Muscle of back (tissue), 11 donors: ENCODE measurements around the gene NSD2. TPM values are rescaled to one million over a fixed set of nuclear protein-coding genes. Genes with fewer than 3 reads are reported as not detected.
"Not testable (repeated sequence)": the region's sequence is repeated elsewhere in the genome, so short reads cannot be mapped to it uniquely, and the experiment has no call there.

Experiments used
- DNase-seq, 3 donors: peaks; one replicate each; pipeline versions ENCODE4 v3.0.0 to v3.0.0-alpha.2; 2013
- polyA plus RNA-seq, 10 donors: library from polyadenylated mRNA; unstranded; fragments of 120-200 nt; gene quantifications; one replicate each; pipeline ENCODE4 v1.2.1, GENCODE V29; 2013; ENCODE audit not compliant: insufficient read length in 10 of 10

The NSD2 gene
- polyA plus RNA-seq, 10 donors: 37.1 to 61.6 (median 49.4) TPM

DNA sequence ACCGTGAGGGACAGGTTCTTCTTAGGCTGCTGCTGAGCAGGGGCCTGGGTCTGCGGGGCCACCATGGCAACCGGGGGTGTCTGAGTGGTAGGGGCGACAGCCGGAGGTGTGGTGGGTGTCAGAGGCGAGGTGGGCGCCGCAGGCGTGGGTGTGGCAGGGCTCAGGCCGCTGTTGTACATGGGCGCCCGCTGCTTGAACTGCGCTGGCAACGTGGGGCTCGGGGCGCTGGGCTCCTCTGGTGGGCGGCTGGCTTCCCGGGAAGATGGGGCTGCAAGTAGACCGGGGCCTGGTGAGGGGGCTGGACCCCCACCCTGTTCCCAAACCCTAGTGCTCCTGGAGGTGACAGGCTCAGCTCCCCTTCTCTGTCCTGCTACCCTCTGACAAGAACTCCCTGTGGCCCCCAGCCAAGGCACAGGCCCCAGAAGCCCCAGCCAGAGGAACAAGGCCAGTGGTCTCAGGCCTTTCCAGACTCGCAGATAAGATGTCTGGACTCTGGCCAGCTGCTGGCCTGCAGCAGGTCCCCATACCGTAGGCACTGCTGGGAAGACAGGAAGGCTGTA, 112.7 kb downstream of the NSD2 start:
- no peak for DNase-seq

DNA sequence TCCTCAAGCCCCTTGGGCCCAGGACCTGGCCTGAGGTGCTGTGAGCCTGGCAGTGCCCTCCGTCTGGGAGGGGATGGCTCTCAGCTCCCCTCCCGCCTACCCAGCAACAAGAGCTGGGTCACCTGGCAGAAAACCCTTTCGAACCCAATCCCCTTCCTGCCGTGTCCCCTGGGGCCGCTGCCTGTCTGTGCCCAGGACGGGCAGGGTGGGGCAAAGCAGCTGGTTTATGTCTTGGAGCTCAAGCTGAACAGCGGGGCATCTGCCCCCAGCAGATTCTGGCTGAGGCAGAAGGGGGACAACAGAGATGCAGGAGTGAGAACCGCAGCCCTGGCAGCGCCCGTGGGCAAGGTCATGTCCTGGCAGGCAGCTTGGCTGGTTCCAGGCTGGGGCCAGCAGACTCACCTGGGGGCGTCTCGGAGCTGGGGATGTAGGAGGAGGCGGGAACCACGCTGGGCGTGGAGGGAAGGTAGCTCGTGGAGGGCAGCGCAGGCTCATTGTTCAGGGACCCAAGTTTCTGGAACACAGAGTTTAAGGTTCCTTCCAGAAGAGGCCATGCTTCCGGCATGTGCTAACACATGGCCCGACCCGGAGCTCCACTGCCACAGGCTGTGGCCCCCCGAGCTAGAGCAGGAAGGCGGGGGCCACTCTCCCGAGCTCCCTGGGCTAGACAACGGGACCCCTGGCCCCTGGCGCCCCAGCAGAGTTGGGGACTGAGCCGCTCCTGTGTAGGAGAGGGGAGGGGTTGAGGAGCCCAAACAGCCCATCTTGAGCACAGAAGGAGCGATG, 113.4 kb downstream of the NSD2 start:
- DNase-seq: no peak

DNA sequence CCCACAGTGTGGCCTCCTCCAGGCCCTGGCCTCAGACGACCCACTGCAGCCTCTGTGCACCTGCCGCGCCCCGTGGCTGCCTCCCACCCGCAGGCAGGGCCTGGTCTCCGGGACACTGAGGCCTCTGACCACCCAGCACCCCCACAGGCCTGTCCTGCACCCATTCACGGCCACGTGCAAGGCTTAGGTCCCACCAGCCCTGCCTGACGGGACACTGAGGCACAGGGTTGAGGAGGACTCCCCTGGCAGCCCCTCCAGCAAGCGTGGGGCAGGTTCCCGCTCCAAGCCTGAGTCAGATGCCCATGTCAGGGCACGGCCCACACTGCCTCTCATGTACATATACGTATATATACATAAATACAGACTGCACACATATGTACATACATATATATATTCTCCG, 114.1 kb downstream of the NSD2 start:
- DNase-seq: no peak

- DNase-seq: no peak
Measured at GRCh38 chr4:1985780-1986577, 114.8 kb downstream of the NSD2 start.

DNA sequence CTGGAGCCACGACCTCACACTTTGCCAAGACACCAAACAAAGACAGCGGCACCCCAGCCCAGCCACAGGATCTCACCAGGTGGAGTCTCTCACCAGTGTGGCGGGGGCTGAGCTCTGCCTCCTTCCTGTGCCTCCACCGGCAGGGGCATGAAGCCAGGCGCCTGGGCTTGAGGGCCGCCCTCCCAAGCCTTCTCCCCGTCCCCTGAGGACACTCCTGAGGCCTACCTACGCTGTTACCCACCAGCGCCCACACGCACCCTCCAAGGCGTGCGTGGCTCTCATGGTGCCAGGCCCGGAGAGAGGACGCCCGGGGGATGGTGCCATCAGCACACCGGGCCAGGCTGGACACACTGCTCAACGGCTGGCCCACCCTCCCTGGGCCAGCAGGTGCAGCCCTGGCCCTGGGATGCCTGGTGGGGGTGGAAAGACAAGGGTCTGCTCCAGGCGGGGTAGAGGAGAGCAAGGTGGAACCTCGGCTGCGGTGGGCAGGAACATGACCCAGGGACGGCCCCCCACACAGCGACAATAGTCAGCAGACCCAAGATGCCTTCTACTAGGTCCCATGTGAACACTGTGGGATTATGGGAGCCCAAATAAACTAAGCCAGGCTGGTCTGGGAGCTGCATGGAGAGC, 115.5 kb downstream of the NSD2 start:
- DNase-seq: no peak

DNA sequence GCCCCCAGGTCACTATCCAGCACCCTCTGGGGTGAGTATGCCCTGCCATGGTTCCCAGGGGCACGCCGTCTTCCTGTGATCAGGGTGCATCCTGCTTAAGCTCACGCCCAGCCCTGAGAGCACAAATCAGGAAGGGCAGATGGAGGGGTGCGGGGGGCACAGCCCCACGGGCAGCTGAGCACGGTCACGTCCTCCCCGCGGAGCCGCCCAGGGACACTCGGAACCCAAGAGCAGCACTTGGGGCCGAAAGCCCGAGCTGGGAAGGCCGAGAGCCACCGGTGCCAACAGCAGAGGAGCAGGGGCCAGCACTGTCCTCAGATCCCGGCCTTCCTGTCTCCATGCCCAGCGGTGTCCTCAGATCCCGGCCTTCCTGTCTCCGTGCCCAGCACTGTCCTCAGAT, 116.1 kb downstream of the NSD2 start:
- no peak for DNase-seq

- DNase-seq: no peak
Measured at GRCh38 chr4:1987721-1988326, 116.6 kb downstream of the NSD2 start.

GRCh38 chr4:1988327-1988724, 117.1 kb downstream of the NSD2 start:
- no peak for DNase-seq

DNA sequence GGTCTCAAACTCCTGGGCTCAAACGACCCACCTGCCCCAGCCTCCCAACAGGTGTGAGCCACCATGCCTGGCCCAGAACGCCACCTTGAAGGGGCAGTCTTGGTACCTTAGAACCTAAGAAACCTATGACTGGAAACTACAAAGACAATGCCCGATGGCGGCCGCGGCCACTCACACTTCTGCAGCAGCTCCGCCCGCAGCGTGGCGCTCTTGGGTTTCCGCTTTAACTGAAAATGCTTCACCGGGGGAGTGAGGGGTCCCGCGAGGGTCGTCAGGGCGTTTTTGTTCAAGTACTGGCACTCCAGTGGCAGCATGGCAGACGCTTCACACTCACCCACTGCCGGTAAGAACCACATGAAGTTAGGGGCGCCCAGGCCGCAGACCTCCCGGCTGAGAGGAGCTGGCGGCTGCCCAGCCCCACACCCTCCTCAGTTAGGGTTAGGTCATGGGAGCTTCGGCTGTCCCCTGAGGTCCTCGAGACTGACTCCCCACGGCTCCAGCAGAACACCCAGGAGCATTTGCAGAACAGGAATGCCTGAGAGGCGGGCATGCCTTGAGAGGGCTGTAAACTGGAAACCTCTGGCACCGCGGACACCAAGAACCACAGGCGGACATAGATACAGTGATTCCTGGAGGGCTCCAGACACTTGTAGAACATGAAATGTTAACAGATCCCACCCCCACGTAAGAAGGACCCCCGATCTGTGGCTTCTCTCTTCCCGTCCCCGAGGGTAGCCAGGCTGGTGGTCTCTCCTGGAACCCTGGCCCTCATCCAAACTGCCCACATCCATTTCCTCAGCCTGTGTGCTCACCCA, 118.5 kb downstream of the NSD2 start:
- no peak for DNase-seq

- DNase-seq: no peak
Measured at GRCh38 chr4:1990348-1990645, 119.1 kb downstream of the NSD2 start.

DNA sequence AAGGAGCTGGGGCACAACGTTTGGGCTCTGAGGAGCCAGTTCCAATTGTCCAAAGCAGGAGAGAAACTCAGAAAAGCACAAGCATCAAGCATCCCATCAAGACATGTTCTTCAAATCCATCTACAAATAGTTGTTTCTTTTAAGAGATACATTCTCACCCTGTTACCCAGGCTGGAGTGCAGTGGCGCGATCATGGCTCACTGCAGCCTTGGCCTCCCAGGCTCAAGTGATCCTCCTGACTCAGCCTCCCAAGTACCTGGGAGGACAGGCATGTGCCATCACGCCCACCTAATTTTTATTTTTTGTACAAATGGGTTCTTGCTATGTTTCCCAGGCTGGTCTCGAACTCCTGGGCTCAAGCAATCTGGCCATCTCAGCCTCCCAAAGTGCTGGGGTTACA, 119.5 kb downstream of the NSD2 start:
- no peak for DNase-seq

GRCh38 chr4:1991087-1991486, 119.9 kb downstream of the NSD2 start:
- DNase-seq: no peak

DNA sequence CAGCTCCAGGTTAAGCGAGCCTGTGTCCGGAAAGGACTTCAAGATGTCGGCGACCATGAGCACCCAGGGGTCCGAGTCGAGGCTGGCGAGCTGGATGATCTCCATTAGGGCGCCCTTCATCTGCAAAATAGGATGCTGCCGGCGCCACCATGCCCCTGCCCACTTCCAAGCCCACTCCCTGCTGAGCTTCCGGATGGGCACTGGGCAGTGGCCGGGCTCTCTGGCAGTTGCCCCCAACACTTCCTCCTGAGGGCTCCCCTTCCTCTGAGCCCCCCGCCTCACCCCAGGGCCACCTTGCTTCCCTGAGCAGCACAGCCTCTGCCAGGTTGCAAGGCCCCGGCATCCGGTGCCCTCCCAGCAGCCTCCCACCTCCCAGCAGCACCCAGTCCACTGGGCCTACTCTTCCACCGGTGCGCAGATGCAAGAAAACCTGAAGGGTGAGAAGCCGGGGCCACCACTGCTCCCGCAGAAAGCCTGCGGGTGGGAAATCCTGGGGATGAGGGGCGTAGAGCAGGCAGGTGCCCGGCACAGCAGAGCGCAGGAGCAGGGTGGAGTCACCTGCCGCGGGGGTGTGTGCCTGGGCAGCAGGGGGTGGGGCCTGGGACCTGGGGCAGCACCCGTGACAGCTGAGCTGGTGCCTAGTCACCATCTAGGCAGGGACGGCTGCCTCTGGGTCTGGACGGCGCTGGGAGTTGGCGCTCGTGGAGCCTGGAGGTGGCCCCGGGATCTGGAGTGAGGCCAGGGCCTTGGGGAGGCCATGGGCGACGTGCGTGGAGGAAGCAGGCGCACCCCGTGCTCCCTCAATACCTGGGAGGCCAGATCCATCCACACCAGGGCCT, 120.6 kb downstream of the NSD2 start:
- DNase-seq: no peak

DNA sequence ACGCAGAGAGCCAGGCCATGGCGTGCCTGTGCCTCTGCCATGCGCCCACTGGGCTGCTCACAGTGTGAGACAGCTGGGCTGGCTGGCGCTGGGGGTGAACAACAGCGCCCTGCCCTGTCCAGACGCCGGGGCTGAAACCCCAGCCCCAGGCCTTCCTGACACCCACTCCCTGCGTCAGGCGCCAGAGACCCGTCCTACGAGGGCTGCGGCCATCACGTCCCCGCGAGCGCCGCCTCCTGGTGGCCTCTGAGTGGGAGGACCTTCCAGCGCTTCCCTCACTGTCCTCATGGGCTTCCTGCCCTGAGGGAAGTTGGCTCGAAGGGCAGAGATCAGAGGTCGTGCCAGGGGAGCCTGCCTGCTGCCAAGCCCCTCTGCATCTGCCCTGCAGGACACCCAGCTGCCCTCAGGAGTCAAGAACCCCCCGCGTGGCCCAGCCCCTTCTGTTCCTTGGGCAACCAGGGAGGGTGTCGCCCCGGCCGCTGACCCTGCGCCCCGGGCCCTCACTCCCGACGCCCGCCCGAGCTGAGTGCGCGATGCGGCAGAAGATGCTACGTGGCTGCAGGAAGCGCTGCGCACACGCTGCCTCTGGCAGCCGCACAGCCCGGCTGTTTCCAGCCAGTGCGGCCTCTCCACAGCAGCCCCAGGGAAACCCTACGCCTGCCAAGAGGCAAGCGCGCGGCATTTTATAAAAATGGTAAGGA, 121.4 kb downstream of the NSD2 start:
- peak; percentile 33 to 82 (median 69) for DNase-seq

DNA sequence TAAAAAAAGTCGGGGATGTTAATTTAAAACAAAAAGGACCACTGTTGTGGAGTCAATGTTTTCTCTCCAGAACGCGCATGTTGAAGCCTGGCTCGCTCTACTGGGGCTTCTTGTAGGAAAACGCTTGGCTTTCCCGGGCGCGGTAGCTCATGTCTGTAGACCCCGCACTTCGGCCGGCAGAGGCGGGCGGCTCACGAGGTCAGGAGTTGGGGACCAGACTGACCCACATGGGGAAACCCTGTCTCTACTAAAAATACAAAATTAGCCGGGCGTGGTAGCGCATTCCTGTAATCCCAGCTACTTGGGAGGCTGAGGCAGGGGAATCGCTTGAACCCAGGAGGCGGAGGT, 122.0 kb downstream of the NSD2 start:
- DNase-seq: no peak

GRCh38 chr4:1993718-1994516, 122.7 kb downstream of the NSD2 start:
- not testable (repeated sequence) for DNase-seq

- DNase-seq: no peak
Measured at GRCh38 chr4:1994938-1995337, 123.7 kb downstream of the NSD2 start.

DNA sequence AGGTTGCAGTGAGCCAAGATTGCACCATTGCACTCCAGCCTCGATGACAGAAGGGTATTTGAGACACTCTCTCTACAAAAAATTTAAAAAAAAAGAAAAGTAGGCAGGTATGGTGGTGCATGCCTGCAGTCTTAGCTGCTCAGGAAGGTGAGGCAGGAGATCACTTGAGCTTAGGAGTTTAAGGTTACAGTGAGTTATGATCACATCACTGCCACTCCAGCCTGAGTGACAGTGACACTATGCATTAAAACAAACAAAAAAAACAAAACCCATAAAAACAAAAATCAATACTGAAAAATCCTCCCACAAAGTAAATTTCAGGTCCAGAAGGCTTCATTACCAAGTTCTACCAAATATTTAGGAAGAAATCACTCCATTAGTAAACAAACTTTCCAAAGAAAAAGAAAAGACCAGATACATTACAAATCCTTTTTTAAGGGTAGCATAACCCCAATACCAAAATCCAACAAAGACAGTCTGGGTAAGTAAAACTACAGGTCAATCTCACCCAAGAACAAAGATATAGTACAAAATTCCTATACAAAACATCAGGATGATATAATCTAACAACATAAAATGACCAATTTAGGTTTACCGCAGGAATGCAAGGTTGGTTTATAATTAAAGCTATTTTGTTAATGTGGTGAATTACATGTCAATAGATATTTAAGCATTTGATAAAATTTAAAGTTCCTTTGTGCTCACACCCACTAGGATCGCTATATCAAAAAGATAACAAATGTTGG, 125.8 kb downstream of the NSD2 start:
- no peak for DNase-seq
